ENCODE measurements around the gene BUD13.
"Not testable (repeated sequence)": the region's sequence is repeated elsewhere in the genome, so short reads cannot be mapped to it uniquely, and the experiment has no call there.

Gene BUD13

GRCh38 chr11:116772443-116773202 lies at the start of gene BUD13:
Gene BUD13, minus strand, starts transcription at chr11:116772987. Its CDS starts 23 bp downstream, at chr11:116772964.
- in situ Hi-C loops (cut with HindIII; ENCODE audit: low sequenced_read_pairs), result no loop called here

- in situ Hi-C loops (cut with HindIII; ENCODE audit: low sequenced_read_pairs), result no loop called here
These were observed 49.8 kb upstream of the BUD13 start for GRCh38 chr11:116822575-116822974.

- in situ Hi-C loops (cut with HindIII; ENCODE audit: low sequenced_read_pairs), result no loop called here
These were observed 48.5 kb upstream of the BUD13 start for GRCh38 chr11:116821050-116821918.

GRCh38 chr11:116819049-116819448 lies 46.3 kb upstream of the BUD13 start:
- in situ Hi-C loops (cut with HindIII; ENCODE audit: low sequenced_read_pairs), result no loop called here

- in situ Hi-C loops (cut with HindIII; ENCODE audit: low sequenced_read_pairs), result no loop called here
These were observed 41.7 kb upstream of the BUD13 start for GRCh38 chr11:116814502-116814901.

GRCh38 chr11:116813781-116814471 lies 41.1 kb upstream of the BUD13 start:
- in situ Hi-C loops (cut with HindIII; ENCODE audit: low sequenced_read_pairs), result no loop called here

- in situ Hi-C loops (cut with HindIII; ENCODE audit: low sequenced_read_pairs), result no loop called here
These were observed 40.4 kb upstream of the BUD13 start for GRCh38 chr11:116813170-116813569.

- in situ Hi-C loops (cut with HindIII; ENCODE audit: low sequenced_read_pairs), result no loop called here
These were observed 39.3 kb upstream of the BUD13 start for GRCh38 chr11:116812109-116812508.

- in situ Hi-C loops (cut with HindIII; ENCODE audit: low sequenced_read_pairs), result no loop called here
These were observed 38.4 kb upstream of the BUD13 start for GRCh38 chr11:116811194-116811593.

GRCh38 chr11:116808262-116809175 lies 35.7 kb upstream of the BUD13 start:
- in situ Hi-C loops (cut with HindIII; ENCODE audit: low sequenced_read_pairs), result no loop called here

- in situ Hi-C loops (cut with HindIII; ENCODE audit: low sequenced_read_pairs), result no loop called here
These were observed 34.9 kb upstream of the BUD13 start for GRCh38 chr11:116807601-116808261.

GRCh38 chr11:116804001-116804400 lies 31.2 kb upstream of the BUD13 start:
- in situ Hi-C loops (cut with HindIII; ENCODE audit: low sequenced_read_pairs), result no loop called here

- in situ Hi-C loops (cut with HindIII; ENCODE audit: low sequenced_read_pairs), result not testable (repeated sequence)
These were observed 28.9 kb upstream of the BUD13 start for GRCh38 chr11:116801662-116802061.

- in situ Hi-C loops (cut with HindIII; ENCODE audit: low sequenced_read_pairs), result no loop called here
These were observed 27.8 kb upstream of the BUD13 start for GRCh38 chr11:116800610-116801009.

- in situ Hi-C loops (cut with HindIII; ENCODE audit: low sequenced_read_pairs), result no loop called here
These were observed 25.6 kb upstream of the BUD13 start for GRCh38 chr11:116798368-116798767.

- in situ Hi-C loops (cut with HindIII; ENCODE audit: low sequenced_read_pairs), result no loop called here
These were observed 25.0 kb upstream of the BUD13 start for GRCh38 chr11:116797816-116798215.

- in situ Hi-C loops (cut with HindIII; ENCODE audit: low sequenced_read_pairs), result no loop called here
These were observed 23.8 kb upstream of the BUD13 start for GRCh38 chr11:116796548-116796947.

GRCh38 chr11:116794851-116795250 lies 22.1 kb upstream of the BUD13 start:
- in situ Hi-C loops (cut with HindIII; ENCODE audit: low sequenced_read_pairs), result no loop called here

- in situ Hi-C loops (cut with HindIII; ENCODE audit: low sequenced_read_pairs), result no loop called here
These were observed 20.9 kb upstream of the BUD13 start for GRCh38 chr11:116793772-116794097.

Measured in endothelial cell of hepatic sinusoid (primary cell).